SKM-1 (cell line): ENCODE data around the gene DOK4.

Experiments
- DNase-seq: peaks from one replicate; lab custom pipeline; 2025; ENCODE audit not compliant: unreplicated experiment; lab: John Stamatoyannopoulos, UW

Gene DOK4

DNA sequence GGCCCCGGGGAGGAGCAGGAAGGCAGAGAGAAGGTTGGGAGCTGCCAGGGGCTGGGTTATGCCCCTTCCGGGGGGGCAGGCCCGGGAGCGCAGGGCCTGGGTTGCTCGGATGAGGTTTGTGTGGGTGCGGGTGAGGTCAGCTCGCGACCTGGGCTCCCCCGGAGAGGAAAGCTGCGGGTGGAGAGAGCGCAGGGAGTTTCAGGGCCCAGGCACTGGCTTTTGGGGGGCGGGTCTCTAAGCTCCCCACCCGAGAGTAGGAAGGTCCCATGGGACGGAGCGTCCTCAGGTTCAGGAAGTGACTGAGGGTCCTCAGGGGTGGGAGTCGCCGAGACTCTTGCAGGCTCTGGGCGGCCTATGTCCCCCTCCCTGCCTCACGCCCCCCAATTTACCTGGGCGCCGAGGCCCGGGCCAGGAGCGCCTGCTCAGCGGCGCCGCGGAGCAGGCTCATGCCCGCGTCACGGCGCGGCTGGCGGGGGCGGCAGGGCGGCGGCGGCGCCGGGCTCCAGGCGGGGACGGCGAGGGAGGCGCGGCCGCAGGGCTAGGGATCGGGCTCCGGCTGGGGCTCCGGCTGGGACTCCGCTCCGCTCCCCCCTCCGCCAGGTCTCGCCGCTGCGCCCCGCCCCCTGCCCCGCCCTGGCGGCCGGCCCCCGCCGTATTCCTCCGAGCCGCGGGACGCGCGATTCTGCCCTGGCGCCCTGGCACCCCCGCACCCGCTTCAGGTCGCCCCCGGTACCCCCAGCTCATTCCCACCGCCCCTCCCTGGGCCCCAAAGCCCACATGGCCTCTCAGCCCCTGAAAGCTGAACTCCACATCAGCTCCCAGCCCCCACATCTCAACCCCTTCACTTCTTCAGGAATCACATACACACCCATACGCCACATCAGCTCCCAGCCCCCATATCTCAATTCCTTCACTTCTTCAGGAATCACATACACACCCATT, at the start of gene DOK4:
DOK4 (minus strand) TSS at position 578 of the 942 bp plus-strand sequence. CDS start 6,986 bp downstream, outside the sequence.
- peak; percentile 69 for DNase-seq

GRCh38 chr16:57535680-57536305, 49.5 kb upstream of the DOK4 start:
- peak; percentile 42 for DNase-seq

DNA sequence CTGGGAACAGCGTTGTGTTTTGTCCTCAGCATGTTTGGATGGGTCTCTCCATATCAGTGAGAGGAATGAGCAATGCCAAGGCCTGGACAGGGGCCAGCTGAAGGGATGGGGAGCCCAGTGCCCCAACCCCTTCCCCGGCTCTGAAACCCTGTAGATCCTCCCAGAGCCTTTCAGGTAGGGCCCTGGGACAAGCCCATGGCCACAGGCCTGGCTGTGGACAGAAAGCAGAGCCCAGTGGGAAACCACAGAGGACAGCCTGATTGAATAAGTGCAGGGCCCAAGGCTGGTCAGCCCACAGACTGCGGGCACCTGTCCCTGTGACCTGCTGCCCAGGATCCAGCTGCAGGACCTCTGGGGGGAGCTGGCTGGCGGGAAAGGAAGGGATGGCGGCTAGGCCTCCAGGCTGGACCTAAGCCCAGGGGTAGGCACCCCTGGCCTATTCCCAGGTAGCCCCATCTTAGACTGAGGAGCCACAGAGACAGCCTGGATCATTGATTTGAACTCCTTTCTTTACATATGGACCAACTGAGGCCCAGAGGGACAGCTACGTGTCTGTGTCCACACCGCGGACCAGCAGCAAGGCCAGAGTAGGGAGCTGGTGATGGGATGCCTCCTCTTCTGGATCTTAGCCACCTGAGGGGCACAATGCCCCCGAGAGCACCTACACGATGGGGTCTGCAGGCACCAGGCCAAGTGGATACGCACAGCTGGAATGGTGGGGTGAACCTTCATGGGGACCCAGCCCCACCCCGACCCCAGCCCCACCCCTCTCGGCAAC, 48.8 kb upstream of the DOK4 start:
- no peak for DNase-seq

DNA sequence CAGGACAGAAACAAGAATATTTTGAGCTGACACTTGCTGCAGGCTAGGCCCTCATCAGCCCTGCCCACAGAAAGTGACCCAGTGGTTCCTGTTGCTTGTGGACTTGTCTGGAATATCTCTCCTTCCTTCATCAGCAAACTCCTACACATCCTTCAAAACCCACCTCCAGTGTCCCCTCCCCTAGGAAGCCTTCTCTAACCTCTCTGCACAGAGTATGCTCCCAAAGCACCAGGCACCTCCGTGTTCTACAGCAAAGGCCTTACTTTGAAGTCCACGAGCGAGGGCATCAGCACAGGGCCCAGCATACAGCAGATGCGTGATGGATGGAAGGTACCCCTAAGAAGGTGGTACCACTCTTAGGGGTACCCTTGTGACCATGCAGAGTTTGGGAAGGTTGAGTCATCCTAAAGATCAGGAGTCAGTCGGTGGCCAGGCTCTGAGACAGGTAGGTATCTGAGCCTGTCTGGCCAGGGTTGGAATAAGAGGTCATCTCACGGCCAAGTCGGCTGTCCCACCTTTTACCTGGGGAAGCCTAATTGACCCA, 48.1 kb upstream of the DOK4 start:
- no peak for DNase-seq

GRCh38 chr16:57533431-57534336, 47.4 kb upstream of the DOK4 start:
- DNase-seq, result no peak

DNA sequence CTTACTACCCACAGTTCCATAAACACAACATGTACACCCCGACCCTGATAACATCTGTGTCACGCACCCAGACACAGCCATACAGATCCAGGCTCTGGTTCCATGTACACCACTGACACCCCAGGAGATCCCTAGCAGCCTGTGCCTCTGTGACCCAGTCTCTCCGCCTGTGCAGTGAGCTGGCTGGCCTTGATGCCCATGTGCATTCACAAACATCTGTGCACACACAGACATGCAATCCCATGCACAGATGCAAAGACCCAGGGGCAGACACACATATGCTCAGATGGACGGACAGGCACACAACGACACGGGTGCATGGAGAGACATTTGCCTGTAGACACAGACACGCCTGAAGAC, 46.0 kb upstream of the DOK4 start:
- no peak for DNase-seq

DNA sequence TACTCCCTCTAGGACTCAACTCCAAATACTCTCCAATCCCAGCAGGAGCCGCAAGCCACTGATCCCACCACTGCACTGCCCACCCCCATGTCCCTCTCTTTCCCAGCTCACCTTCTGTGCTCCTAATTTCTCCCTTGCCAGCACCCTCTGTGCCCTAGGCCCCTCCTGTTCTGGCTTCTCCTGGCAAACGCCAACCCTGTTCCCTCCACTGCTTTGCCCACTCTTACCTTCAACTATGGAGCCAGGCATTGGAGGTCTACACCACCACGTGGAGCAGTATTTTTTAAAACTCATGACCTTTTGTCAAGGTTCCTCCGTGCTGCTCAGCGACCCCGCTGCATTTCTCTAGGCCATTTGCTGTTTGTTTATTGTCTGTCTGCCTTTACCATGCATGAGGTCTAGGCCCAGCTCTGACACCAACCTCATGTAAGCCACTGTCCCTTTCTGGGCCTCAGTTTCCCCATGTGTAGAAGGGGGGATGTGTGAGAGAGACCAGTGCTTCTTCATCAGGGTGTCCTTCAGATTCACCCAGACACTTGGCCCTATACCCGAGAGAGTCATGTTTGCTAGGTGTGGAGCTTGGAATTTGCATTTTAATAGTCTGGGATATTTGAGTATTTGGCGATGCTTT, 45.5 kb upstream of the DOK4 start:
- DNase-seq, result no peak

DNA sequence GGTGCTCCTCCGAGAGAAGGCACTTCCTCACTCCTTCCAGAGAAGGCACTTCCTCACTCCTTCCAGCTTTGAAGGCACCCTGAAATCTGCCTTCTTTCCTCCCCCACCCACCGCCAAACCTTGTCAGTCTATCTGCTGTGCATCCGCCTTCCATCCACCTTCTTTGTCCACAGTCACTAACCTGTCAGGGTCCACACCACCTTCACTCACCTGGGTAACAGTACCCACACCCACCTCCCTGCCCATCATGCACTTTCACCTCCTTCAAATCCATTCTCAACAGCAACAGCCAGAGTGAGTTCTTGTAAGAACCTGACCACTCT, 44.9 kb upstream of the DOK4 start:
- no peak for DNase-seq

DNA sequence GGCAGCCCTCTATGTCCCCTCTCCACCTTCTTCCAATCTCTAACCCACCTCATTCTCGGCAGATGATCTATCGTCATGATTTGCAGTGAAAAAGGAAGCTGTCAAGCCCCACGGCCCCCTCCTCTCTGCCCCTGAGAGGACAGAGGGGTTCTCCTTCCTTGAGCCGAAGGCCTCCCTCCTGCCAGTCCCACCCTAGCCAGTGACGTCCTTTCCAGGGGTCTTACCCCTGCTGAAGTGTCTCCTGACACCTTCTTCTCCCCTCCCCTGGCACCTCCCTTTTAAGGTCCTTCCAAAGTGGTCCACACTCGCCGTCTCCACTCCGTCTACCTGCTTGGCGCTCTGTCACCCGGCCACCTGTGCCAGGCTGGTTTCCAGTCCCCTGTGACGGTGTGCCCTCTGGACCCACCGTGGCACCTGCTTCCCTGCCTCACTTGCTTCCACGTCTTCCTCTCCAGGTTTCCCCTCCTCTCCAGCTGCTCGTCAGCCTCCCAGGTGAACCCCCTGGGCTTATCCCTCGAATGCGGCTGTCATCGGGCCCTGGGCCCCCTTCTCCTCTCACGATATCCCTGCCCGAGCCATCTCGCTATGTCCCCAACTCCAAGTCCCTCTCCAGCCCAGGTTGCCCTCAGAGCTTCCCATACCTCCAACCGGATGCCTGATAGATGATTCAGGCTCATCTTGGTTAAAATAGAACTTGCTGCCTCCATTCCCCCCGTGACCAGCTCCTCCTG, 44.4 kb upstream of the DOK4 start:
- DNase-seq, result no peak

DNA sequence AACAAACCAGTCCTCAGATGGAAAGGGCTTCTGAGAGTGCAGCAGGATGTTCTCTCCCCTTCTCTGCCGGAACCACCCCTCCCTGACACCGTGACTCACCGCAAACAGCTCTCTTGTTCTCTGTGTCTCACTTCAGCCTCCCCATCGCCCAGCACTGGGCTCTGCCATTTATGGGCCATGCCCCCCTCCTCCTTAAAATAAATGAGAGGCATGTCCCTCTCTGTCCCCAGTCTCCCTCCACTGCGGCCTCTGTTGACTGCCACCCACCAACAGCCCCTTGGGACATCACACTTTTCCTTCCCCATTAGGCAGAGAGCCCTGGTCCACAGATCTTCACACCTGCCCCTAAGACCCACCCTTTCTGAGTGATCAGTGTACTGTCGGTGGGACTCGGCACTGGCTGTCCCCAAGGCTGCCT, 43.8 kb upstream of the DOK4 start:
- no peak for DNase-seq

DNA sequence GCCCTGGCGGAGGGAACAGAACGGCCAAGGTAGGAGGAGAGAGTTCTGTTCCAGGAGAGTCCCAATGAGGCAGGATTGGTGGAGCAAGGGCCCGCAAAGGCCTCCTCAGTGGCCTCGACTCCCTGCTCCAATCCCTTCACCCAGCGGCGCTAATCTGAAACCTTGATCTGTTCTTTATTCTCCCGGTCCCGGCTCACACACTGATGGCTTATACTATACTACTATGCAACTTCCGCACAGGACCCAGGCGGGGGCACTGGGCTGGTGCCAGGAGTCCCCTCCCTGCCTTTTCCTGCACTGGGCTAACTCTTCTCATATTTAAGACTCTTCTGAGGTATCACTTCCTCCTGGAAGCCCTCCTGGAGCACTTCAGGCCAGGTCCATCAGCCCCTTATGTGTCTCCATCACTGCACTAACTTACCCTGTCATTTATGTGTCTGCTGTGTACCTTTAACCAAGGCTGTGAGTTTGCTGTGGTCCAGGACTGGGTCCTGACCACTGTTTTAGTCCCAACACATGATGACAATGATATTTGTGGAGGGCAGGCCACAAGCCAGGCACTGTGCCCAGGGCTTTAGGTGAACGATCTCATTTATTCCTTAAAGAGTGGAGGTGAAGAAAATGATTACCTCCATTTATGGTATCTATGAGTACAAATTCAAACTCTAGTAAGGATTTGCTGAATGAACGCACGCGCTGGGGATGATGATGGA, 43.3 kb upstream of the DOK4 start:
- no peak for DNase-seq

DNA sequence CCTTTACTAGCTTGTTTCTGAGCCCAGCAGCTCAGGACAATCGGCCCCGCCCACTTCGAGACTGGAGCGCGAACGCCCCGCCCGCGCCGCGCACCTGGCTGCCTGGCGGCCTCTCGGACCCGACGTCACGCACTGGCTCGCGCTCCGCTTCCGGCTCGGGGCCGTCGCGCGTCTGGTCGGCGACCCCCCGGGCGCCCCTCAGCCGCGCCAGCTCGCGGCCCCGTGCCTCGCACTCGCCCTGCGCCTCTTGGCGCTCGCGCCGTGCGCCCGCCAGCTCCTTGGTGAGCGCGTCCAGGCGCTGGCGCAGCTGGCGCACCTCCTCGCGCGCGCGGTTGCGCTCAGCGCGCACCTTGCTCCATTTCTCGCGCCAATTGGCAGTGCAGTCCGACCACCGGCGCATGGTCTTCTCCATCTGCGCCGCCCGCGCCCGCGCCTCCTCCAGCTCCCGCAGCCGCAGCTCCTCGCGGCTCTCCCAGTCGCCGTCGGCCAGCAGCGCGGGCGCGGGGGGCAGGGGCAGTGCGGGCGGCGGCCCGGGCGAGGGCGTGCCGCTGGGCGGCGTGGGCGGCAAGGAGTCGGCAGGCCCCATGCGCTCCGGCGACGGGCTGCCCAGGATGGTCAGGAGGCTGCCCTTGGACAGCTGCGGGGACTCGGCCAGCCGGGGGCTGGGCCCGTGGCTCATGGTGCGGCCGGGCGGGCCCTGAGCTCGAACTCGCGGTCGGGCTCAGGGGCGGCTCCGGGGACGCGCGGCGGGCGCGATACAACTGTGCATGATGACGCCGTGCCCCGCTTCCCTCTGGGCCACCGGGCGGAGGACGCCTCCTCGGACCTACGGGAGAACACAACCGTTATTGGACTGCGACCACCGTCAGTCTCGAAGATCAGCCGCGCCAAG, 42.5 kb upstream of the DOK4 start:
- no peak for DNase-seq

DNA sequence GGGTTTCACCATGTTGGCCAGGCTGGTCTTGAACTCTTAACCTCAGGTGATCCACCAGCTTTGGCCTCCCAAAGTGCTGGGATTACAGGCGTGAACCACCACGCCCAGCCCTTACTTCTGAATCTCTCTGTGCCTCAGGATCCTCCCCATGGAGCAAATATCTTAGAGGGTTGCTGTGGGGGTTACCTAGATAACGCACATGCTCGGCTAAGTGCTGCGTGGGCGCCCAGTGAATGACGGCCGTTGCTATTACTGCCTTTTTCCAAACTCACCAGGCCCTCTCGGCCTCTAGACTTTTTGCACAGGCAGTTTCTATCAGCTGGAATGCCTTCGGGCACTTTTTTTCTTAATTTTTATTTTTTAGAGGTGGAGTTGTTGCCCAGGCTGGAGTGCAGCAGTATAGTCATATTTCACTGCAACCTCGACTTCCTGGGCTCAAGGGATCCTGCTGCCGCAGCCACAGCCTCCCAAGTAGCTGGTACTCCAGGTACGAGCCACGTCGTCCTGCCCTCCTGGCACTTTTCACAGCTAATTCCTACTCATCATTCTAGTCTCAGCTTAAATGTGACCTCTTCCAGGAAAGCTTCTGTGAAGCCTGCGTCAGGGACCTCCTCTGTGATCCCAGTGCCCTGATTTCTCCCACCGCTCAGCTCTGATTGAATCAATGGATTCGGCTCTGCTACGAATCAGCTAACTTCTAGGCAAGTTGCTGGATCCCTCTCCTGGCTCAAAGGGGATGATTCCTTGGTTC, 41.5 kb upstream of the DOK4 start:
- no peak for DNase-seq

DNA sequence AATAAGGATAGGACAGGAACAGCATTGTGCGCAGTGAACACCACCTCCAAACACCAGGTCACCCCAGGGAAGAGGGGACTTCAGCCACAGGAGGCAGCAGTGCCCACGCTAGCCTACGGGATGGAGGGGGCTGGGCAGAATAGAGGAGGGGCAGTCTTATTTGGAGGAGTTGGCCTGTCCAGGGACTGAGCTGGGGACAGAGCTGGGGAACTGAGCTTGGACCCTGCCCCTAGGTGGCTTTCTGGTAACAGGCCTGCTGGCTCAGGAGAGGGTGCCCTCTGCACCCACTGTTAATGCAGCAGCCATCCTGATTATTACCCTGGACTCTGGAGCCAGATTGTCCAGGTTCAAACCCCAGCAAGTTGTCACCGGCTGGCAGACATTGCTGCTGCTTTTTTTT, 40.7 kb upstream of the DOK4 start:
- DNase-seq, result no peak

DNA sequence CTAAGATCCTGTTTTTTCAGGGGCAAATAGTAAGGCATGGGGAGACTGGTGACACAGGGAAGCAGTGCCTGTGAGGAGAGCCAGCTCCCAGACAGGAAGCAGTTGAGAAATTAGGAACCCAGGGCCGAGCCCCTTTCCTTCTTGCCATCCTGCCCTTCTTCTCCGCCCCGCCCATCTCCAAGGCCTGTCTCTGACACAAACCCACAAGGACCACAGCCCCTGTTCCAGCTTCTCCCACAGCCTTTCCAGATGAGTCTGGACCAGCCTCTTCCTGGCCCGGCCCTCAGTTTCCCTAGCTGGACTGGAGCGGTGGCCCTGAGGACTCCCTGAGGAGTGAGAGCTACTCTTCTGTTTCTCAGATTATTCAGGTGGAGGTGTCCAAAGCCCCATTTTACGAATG, 40.2 kb upstream of the DOK4 start:
- peak; percentile 20 for DNase-seq

GRCh38 chr16:57525761-57526160, 39.5 kb upstream of the DOK4 start:
- no peak for DNase-seq

GRCh38 chr16:57522960-57523359, 36.7 kb upstream of the DOK4 start:
- no peak for DNase-seq
